ENCODE measurements around the gene DNAJC15. TPM values are rescaled to one million over a fixed set of nuclear protein-coding genes. Genes with fewer than 3 reads are reported as not detected.

Gene DNAJC15
- total and polyA plus RNA-seq, 5 donors, result 21.8 to 44.4 (median 31.5) TPM

DNA sequence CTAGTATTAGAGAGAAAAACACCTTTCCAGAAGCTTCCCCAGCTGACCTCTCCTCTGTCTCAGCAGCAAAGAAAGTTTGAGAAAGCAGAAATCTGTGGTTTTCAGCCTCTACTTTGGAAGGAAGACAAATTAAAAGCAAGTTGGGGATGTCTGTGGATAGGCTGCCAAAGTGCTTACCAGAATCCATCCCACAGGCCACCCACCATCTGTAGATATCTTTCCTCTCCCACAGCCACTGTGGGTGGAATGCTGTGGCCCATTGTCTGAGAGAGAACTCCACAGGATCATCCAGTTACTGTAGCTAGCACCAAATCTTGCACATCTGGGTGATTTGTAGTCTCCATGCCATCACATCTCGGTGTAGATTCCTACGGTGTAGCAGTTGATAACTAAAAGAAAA lies 133.5 kb downstream of the DNAJC15 start:
- Histone ChIP-seq H3K9me3 (ENCODE audit: control insufficient read depth, low read length) (no peaks in the 10 kb centered on the region), H3K27me3 (ENCODE audit: control insufficient read depth, insufficient read depth) (no peaks in the 10 kb centered on the region), H3K27ac (ENCODE audit: low read length) (no peak overlapping the region), H3K4me1 (ENCODE audit: control insufficient read depth, insufficient read depth, low read length) (no peaks in the 10 kb centered on the region), H3K4me3 (ENCODE audit: low read length) (no peak overlapping the region)
- WGBS, result 94% methylated on average over 2 of the region's 2 CpGs
- intact Hi-C loops (cut with DNase I), result no loop called here
- no peak for ATAC-seq
- DNase-seq, result no peak

DNA sequence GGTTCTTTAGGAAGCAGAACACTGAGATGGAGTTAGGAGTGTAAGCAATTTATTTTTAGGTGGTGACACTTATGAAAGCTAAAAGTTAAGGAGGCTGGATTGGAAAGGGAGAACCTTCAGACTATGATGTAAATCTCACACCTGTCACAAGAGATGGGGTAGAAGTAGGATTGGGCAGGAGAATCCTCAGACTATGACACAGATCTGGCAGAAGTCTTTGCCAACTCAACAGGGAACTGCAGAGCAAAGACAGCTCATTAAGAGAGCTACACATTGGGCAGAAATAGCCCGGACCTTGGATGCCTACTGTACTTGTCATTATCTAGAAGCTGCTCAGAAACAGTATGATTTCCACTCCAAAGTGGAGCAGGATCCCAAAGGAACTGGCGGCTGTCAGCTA lies 134.4 kb downstream of the DNAJC15 start:
- Histone ChIP-seq H3K4me3 (ENCODE audit: low read length) (no peak overlapping the region), H3K4me1 (ENCODE audit: control insufficient read depth, insufficient read depth, low read length) (no peaks in the 10 kb centered on the region), H3K27ac (ENCODE audit: low read length) (no peak overlapping the region), H3K9me3 (ENCODE audit: control insufficient read depth, low read length) (no peaks in the 10 kb centered on the region), H3K27me3 (ENCODE audit: control insufficient read depth, insufficient read depth) (no peaks in the 10 kb centered on the region)
- WGBS, result 27% methylated on average over 2 of the region's 2 CpGs
- DNase-seq (no peak), ATAC-seq (no peak)
- intact Hi-C loops (cut with DNase I), result no loop called here

DNA sequence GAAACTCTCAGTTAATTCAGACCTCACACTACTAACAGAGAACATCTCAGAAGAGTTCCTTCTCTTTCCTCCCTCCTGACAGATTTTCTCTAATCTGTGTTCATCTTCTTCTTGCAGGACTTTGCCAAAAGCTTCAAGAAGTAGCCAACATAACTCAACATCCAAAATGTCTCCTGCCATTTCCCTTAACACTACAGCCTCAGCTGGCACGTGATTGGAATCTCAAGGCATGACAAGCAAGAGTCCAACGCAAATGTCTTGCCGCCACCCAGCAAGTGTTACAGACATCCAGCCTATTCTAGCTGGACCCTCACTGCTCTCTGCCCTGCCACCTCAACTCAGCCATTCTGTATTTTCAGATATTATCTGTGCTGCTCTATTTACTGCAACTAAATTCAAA lies 135.1 kb downstream of the DNAJC15 start:
- WGBS, result 93% methylated on average over 3 of the region's 3 CpGs
- no peak for ATAC-seq
- no peak overlapping the region for H3K27ac ChIP-seq (ENCODE audit: low read length)
- no peaks in the 10 kb centered on the region for H3K27me3 ChIP-seq (ENCODE audit: control insufficient read depth, insufficient read depth)
- H3K9me3 ChIP-seq (ENCODE audit: control insufficient read depth, low read length), result no peaks in the 10 kb centered on the region
- H3K4me3 ChIP-seq (ENCODE audit: low read length), result no peak overlapping the region
- intact Hi-C loops (cut with DNase I), result no loop called here
- DNase-seq, result no peak
- H3K4me1 ChIP-seq (ENCODE audit: control insufficient read depth, insufficient read depth, low read length), result no peaks in the 10 kb centered on the region

DNA sequence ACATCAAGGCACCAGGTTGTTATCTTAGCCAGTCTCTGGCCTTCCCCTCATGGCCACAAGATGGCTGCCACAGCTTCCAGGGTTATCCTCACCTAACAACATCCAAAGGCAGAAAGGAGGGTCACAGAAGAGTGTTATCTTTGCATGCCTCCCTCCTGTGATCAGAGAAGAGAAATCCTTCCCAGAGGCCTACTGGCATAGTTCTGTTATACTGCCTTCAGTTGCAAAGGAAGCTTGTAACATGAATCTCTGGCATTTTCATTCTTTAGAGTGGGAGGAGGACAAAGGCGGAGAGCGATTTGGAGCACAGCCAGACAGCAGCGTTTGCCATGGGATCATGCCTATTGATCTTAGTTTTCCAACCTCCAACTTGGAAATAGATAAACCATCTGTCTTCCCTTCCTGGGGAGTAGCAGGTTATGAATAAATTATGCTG lies 135.7 kb downstream of the DNAJC15 start:
- H3K27me3 ChIP-seq (ENCODE audit: control insufficient read depth, insufficient read depth), result no peaks in the 10 kb centered on the region
- H3K27ac ChIP-seq (ENCODE audit: low read length), result no peak overlapping the region
- ATAC-seq (no peak), DNase-seq (no peak)
- H3K9me3 ChIP-seq (ENCODE audit: control insufficient read depth, low read length), result no peaks in the 10 kb centered on the region
- WGBS, result 15% methylated on average over 3 of the region's 3 CpGs
- H3K4me3 ChIP-seq (ENCODE audit: low read length), result no peak overlapping the region
- no peaks in the 10 kb centered on the region for H3K4me1 ChIP-seq (ENCODE audit: control insufficient read depth, insufficient read depth, low read length)
- intact Hi-C loops (cut with DNase I), result no loop called here

Other genes starting within 250 kb of the DNAJC15 start
- 10 to 100 TPM; 16.4 to 91.9 (median 48.9) TPM for gene FAM216B, start 242.0 kb upstream of the DNAJC15 start, total RNA-seq
- gene FAM216B, start 242.0 kb upstream of the DNAJC15 start, polyA plus RNA-seq, result 10.5 TPM
- 1 to 10 TPM; 3.0 to 8.5 (median 6.1) TPM for gene EPSTI1, start 31.3 kb upstream of the DNAJC15 start, total RNA-seq
- 1.8 TPM for gene EPSTI1, start 31.3 kb upstream of the DNAJC15 start, polyA plus RNA-seq

All from right cardiac atrium (tissue), 5 donors.